SU-DHL-6 (cell line): ENCODE results near the gene DCBLD2.

Experiments used
- CTCF ChIP-seq: fragments of 200-600 bp; sonication (generic); IDR thresholded peaks from one replicate; pipeline ENCODE4 v1.5.1; 2017; ENCODE audit warnings: antibody characterized with exemption, mild to moderate bottlenecking, low read length, moderate library complexity; ENCODE audit not compliant: insufficient read depth, poor library complexity, severe bottlenecking
- EZH2phosphoT487 ChIP-seq: fragments of 200-600 bp; sonication (generic), shearing (Covaris generic); conservative IDR thresholded peaks from 2 replicates; pipeline ENCODE4 v1.6.1; 2018; ENCODE audit warnings: mild to moderate bottlenecking, antibody characterized with exemption, low read length, moderate library complexity, mixed read lengths

DNA sequence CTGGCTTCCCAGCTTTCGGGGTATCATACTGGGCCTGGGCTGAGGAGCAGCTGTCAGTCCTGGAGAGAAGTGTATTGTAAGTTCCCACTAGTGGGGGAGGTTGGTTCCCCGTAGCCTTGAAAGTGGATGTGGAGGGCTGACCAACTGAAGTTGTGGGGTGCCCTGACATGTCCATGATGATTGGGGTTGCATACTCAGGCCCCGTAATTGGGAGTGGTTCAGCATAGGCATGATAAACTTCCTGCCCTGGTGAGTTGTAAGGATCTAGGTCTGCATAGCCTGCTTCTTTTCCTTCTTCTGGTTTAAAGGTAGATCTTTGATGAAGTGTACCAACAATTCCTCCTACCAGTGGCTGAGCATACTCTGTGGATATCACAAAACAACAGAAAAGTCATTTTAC, 102.0 kb downstream of the DCBLD2 start:
- TF ChIP-seq CTCF, result no peak
- TF ChIP-seq EZH2phosphoT487, result no peak
